ENCODE data around the gene NCEH1. TPM values are rescaled to one million over a fixed set of nuclear protein-coding genes. Genes with fewer than 3 reads are reported as not detected.

NCEH1 gene
- total RNA-seq, 1 experiment from 2014 or later: 43.5 TPM

DNA sequence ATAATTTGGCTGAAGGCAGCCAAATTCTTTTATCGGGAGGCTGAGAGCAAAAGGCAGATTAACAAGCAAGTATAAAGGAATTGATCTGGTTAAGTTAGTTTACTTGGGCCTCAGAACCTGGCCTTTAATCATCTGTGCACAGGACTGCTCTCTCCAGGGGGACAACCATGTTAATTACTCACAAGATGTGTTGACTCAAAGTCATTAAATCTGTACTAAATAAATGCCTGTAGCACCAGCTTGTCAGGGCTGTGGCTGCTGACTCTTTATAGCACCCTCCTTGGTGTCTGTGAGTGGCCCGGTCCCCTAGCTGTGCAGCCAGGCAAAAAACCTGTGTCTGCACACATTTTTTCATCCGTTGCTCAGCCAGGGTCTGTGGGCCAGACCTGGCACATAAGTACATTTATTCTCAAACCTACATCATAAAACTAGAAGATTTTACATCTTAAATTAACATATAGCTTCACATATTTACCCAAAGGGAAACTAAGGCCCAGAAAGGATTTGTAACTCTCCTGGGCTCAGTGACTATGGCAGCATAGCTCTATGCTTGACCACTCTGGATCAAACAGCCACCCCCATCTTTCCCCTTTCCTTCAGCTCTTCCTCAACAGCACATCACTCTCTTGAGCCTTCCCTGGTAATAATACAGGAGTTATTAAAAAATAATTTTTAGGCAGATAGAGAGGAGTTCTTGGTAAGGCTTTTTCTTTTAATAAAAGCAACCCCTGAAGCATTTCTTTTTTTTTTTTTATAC, 51.4 kb downstream of the NCEH1 start:
- no TSS peak for BruUV-seq (replicated peaks)
- intact Hi-C loops (cut with micrococcal nuclease; ENCODE audit: unreplicated experiment): loop anchor here (10.0 kb wide), 1 partner anchor 825 kb away; no protein-coding TSS in a partner anchor
- peak overlapping the region; percentile 65 for H3K27ac ChIP-seq

GRCh38 chr3:172658344-172659245, 52.3 kb downstream of the NCEH1 start:
- H3K9me2 ChIP-seq (ENCODE audit: insufficient read depth): no peaks in the 10 kb centered on the region
- POLR2A ChIA-PET (ENCODE audit: unreplicated experiment): interaction anchor here (0.6 to 0.7 kb wide), 3 partner anchors 16 to 1124 kb away, joined by 3 to 8 read pairs (median 5); no protein-coding TSS in a partner anchor
- no TSS peak for BruUV-seq (replicated peaks)

More for the DNA sequence above, 51.4 kb downstream of the NCEH1 start:
- ChIA-PET CTCF (interaction anchor here (0.6 kb wide), 2 partner anchors 136 to 327 kb away, joined by 3 to 4 read pairs; partner anchors contain the start of gene TNFSF10), POLR2A (ENCODE audit: unreplicated experiment) (interaction anchor here (0.7 kb wide), 4 partner anchors 17 to 1125 kb away, joined by 5 to 10 read pairs (median 8); no protein-coding TSS in a partner anchor)
- Histone ChIP-seq H3K36me3 (ENCODE audit: low read depth) (0 out of 2 replicates have a peak, but pooled peaks cover under 1% of the 10 kb centered on the region), H3K79me2 (ENCODE audit: low read depth) (peaks cover 38% of the 10 kb centered on the region), H3K4me1 (replicated peaks; ENCODE audit: insufficient read depth) (peaks cover 26% of the 10 kb centered on the region), H3F3A (ENCODE audit: insufficient read depth, low read depth) (peaks cover 26% of the 10 kb centered on the region), H3K9me3 (ENCODE audit: insufficient read depth, low read depth) (peaks cover 6% of the 10 kb centered on the region; the same call in 1 of the 2 replicates), H3K27me3 (ENCODE audit: insufficient read depth, low read depth) (no peaks in the 10 kb centered on the region), H4K20me1 (ENCODE audit: insufficient read depth) (no peaks in the 10 kb centered on the region), H3K9me2 (ENCODE audit: insufficient read depth) (no peaks in the 10 kb centered on the region), H3K4me3 (no peak overlapping the region), H3K4me2 (peak overlapping the region; percentile 40), H2AFZ (no peak overlapping the region)
- DNase-seq: peak in 1 of 2 experiments; percentile 75
- TF ChIP-seq EZH2 (IDR thresholded peaks at IDR 0.05; ENCODE audit: low read depth): no peak
- no peak for TF ChIP-seq CTCF (conservative IDR thresholded peaks at IDR 0.05)

More at GRCh38 chr3:172658344-172659245, 52.3 kb downstream of the NCEH1 start:
- H2AFZ ChIP-seq: no peak overlapping the region
- 0 out of 2 replicates have a peak, but pooled peaks cover 6% of the 10 kb centered on the region for H3K9me3 ChIP-seq (ENCODE audit: insufficient read depth, low read depth)
- peak overlapping the region; percentile 40 for H3K4me2 ChIP-seq
- 0 out of 2 replicates have a peak, but pooled peaks cover 4% of the 10 kb centered on the region for H3K36me3 ChIP-seq (ENCODE audit: low read depth)
- peaks cover 33% of the 10 kb centered on the region for H3K4me1 ChIP-seq (replicated peaks; ENCODE audit: insufficient read depth)
- intact Hi-C loops (cut with micrococcal nuclease; ENCODE audit: unreplicated experiment): no loop called here
- peaks cover 43% of the 10 kb centered on the region for H3K79me2 ChIP-seq (ENCODE audit: low read depth)
- no peak for TF ChIP-seq EZH2 (IDR thresholded peaks at IDR 0.05; ENCODE audit: low read depth)
- TF ChIP-seq CTCF (conservative IDR thresholded peaks at IDR 0.05): no peak
- no peaks in the 10 kb centered on the region for H3K27me3 ChIP-seq (ENCODE audit: insufficient read depth, low read depth)
- H3F3A ChIP-seq (ENCODE audit: insufficient read depth, low read depth): peaks cover 34% of the 10 kb centered on the region
- H3K4me3 ChIP-seq: no peak overlapping the region
- H4K20me1 ChIP-seq (ENCODE audit: insufficient read depth): no peaks in the 10 kb centered on the region
- DNase-seq: peak; percentile 62 to 97
- CTCF ChIA-PET: interaction anchor here (0.6 to 1.0 kb wide), 4 partner anchors 92 to 327 kb away, joined by 3 to 4 read pairs (median 4); partner anchors contain the start of genes ECT2 and TNFSF10
- H3K27ac ChIP-seq: peak overlapping the region; percentile 65
